ENCODE measurements around the gene COMMD2. TPM values are rescaled to one million over a fixed set of nuclear protein-coding genes. Genes with fewer than 3 reads are reported as not detected.

The COMMD2 gene
- total and polyA plus RNA-seq, 2 donors (not counting 1 experiment from before 2014, with no cell fraction given): 28.6 to 50.7 TPM

DNA sequence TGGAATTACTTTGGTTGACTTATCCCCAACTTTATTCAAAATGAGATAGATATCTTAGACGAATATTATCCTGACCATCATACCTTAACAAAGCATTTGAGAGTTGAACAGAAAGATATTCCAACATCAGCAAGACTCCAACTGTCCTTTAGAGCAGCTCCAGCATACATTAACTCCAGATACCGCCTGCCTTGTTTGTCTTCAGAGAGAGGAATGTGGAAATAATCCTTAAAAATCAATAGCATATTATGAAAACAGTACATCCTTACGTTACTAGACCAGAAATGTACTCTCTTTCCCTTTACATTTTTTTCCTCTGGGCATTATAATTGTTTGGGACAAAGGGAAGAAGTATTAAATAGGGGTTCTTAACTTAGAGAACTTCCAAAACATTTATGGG, 38.4 kb upstream of the COMMD2 start:
- no peaks in the 10 kb centered on the region for H3K4me1 ChIP-seq (ENCODE audit: control insufficient read depth, extremely low read depth, insufficient read depth, low read length)
- H3K9me3 ChIP-seq (ENCODE audit: control insufficient read depth, insufficient read depth, low read depth, low read length): no peaks in the 10 kb centered on the region
- no peak overlapping the region for H2AFZ ChIP-seq (ENCODE audit: low read length)
- no peak overlapping the region for H3K9ac ChIP-seq (ENCODE audit: insufficient read depth, low read length)
- no peak for TF ChIP-seq EZH2 (IDR thresholded peaks at IDR 0.05; ENCODE audit: low read length, missing control alignments)
- TF ChIP-seq, protein P1, sequence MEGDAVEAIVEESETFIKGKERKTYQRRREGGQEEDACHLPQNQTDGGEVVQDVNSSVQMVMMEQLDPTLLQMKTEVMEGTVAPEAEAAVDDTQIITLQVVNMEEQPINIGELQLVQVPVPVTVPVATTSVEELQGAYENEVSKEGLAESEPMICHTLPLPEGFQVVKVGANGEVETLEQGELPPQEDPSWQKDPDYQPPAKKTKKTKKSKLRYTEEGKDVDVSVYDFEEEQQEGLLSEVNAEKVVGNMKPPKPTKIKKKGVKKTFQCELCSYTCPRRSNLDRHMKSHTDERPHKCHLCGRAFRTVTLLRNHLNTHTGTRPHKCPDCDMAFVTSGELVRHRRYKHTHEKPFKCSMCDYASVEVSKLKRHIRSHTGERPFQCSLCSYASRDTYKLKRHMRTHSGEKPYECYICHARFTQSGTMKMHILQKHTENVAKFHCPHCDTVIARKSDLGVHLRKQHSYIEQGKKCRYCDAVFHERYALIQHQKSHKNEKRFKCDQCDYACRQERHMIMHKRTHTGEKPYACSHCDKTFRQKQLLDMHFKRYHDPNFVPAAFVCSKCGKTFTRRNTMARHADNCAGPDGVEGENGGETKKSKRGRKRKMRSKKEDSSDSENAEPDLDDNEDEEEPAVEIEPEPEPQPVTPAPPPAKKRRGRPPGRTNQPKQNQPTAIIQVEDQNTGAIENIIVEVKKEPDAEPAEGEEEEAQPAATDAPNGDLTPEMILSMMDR (conservative IDR thresholded peaks at IDR 0.05 in 1 of 2, IDR thresholded peaks at IDR 0.05 in 1 of 2; ENCODE audit: low read depth in 1 of 2, low read length in 2 of 2): no peak
- H3K27ac ChIP-seq (ENCODE audit: insufficient read depth, low read length): no peak overlapping the region
- no peaks in the 10 kb centered on the region for H4K20me1 ChIP-seq (ENCODE audit: control insufficient read depth, extremely low read depth, insufficient read depth, low read length)
- H3K4me2 ChIP-seq (ENCODE audit: extremely low read depth, insufficient read depth, low read length): no peak overlapping the region
- no peak for DNase-seq (ENCODE audit: low read depth in 2 of 2)
- no peaks in the 10 kb centered on the region for H3K79me2 ChIP-seq (ENCODE audit: control insufficient read depth, insufficient read depth, low read length)
- H3K4me3 ChIP-seq (replicated peaks in 1 of 4; ENCODE audit: control extremely low read depth in 1 of 4, insufficient read depth in 1 of 4, low read depth in 3 of 4, low read length in 4 of 4): no peak overlapping the region
- no peaks in the 10 kb centered on the region for H3K27me3 ChIP-seq (ENCODE audit: control insufficient read depth, insufficient read depth, low read length)
- no peaks in the 10 kb centered on the region for H3K36me3 ChIP-seq (ENCODE audit: control insufficient read depth, insufficient read depth, low read length)

DNA sequence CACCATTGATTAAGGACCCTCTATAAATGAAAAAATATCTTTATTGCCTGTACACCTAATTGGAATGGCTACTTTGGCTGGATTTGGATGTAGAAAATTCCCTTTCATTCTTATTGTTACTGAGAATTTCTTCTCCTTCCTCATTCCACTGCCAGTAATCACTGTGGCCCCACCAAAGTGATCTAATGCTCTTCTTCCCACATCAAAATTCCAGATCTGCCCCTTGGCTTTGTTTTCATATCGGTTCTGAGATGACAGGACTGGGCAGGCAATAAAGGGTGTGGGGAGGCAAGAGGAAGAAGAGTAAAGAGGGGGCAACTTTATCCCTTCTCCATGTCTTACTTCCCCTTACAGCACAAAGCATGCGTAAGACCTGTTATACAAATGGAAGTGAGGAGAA, 38.0 kb upstream of the COMMD2 start:
- no peaks in the 10 kb centered on the region for H3K36me3 ChIP-seq (ENCODE audit: control insufficient read depth, insufficient read depth, low read length)
- no peak overlapping the region for H3K9ac ChIP-seq (ENCODE audit: insufficient read depth, low read length)
- no peak overlapping the region for H3K4me3 ChIP-seq (replicated peaks in 1 of 4; ENCODE audit: control extremely low read depth in 1 of 4, insufficient read depth in 1 of 4, low read depth in 3 of 4, low read length in 4 of 4)
- no peaks in the 10 kb centered on the region for H4K20me1 ChIP-seq (ENCODE audit: control insufficient read depth, extremely low read depth, insufficient read depth, low read length)
- H3K79me2 ChIP-seq (ENCODE audit: control insufficient read depth, insufficient read depth, low read length): no peaks in the 10 kb centered on the region
- TF ChIP-seq, protein P1 (conservative IDR thresholded peaks at IDR 0.05 in 1 of 2, IDR thresholded peaks at IDR 0.05 in 1 of 2; ENCODE audit: low read depth in 1 of 2, low read length in 2 of 2): no peak
- TF ChIP-seq EZH2 (IDR thresholded peaks at IDR 0.05; ENCODE audit: low read length, missing control alignments): no peak
- DNase-seq (ENCODE audit: low read depth in 2 of 2): peak in 1 of 2 donors; percentile 59
- peak overlapping the region; percentile 49 for H2AFZ ChIP-seq (ENCODE audit: low read length)
- no peaks in the 10 kb centered on the region for H3K9me3 ChIP-seq (ENCODE audit: control insufficient read depth, insufficient read depth, low read depth, low read length)
- no peaks in the 10 kb centered on the region for H3K4me1 ChIP-seq (ENCODE audit: control insufficient read depth, extremely low read depth, insufficient read depth, low read length)
- H3K27me3 ChIP-seq (ENCODE audit: control insufficient read depth, insufficient read depth, low read length): no peaks in the 10 kb centered on the region
- H3K27ac ChIP-seq (ENCODE audit: insufficient read depth, low read length): no peak overlapping the region
- H3K4me2 ChIP-seq (ENCODE audit: extremely low read depth, insufficient read depth, low read length): no peak overlapping the region

DNA sequence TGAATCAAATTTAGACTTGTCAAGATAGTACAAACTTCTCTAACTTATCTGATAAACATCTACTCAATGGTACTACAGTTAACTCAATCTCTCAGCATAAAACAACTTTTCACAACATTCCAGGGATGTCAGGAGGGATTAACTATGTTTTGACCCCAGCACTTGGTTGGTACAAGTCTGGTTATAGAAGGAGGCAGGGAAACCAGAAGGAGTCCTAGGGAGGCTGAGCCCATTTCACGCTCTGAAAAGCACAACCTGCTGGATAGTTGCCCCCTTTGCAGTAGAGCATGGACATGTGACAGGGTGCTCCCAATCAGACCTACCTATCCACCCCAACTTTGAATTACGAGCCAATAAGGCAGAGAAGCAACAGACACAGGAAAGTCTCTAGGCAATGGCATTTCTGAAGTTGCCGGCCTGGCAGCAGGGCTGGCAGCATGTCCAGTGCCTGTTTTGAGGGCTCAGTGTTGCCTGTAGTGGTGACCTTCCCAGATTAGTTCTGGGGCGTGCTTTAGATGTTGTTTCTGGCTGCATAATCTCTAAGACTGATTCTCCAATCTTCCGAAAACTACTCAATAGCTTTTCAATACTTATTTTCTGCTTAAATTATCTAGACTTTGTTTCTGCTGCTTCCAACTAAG, 31.9 kb upstream of the COMMD2 start:
- Histone ChIP-seq H3K9ac (ENCODE audit: insufficient read depth, low read length) (no peak overlapping the region), H3K27ac (ENCODE audit: insufficient read depth, low read length) (peak overlapping the region; percentile 62), H2AFZ (ENCODE audit: low read length) (peak overlapping the region; percentile 50), H3K4me2 (ENCODE audit: extremely low read depth, insufficient read depth, low read length) (peak overlapping the region; percentile 60), H3K4me1 (ENCODE audit: control insufficient read depth, extremely low read depth, insufficient read depth, low read length) (peaks cover 9% of the 10 kb centered on the region), H3K4me3 (replicated peaks in 1 of 4; ENCODE audit: control extremely low read depth in 1 of 4, insufficient read depth in 1 of 4, low read depth in 3 of 4, low read length in 4 of 4) (no peak overlapping the region), H3K27me3 (ENCODE audit: control insufficient read depth, insufficient read depth, low read length) (no peaks in the 10 kb centered on the region), H3K9me3 (ENCODE audit: control insufficient read depth, insufficient read depth, low read depth, low read length) (no peaks in the 10 kb centered on the region), H3K79me2 (ENCODE audit: control insufficient read depth, insufficient read depth, low read length) (no peaks in the 10 kb centered on the region), H3K36me3 (ENCODE audit: control insufficient read depth, insufficient read depth, low read length) (no peaks in the 10 kb centered on the region), H4K20me1 (ENCODE audit: control insufficient read depth, extremely low read depth, insufficient read depth, low read length) (no peaks in the 10 kb centered on the region)
- DNase-seq (ENCODE audit: low read depth in 2 of 2): peak in 1 of 2 donors; percentile 65
- TF ChIP-seq, protein P1 (conservative IDR thresholded peaks at IDR 0.05 in 1 of 2, IDR thresholded peaks at IDR 0.05 in 1 of 2; ENCODE audit: low read depth in 1 of 2, low read length in 2 of 2): no peak
- no peak for TF ChIP-seq EZH2 (IDR thresholded peaks at IDR 0.05; ENCODE audit: low read length, missing control alignments)
